Lower leg skin (tissue), 4 donors: ENCODE measurements around the gene C1QL2. TPM values are rescaled to one million over a fixed set of nuclear protein-coding genes. Genes with fewer than 3 reads are reported as not detected.

Experiments used
- DNase-seq, 2 donors: peaks; one replicate each; pipeline ENCODE4 v3.0.0-alpha.2; 2019; ENCODE audit warnings: low spot score in 2 of 2
- H3K4me3 ChIP-seq: fragments of 200-600 bp; sonication (generic); 2 replicates; pipeline ENCODE4 v1.5.1; 2017; ENCODE audit warnings: mild to moderate bottlenecking, low read depth; ENCODE audit not compliant: poor library complexity, severe bottlenecking
- POLR2A ChIP-seq, 2 donors: fragments of 450-650 bp; IDR thresholded peaks; one replicate each; pipeline ENCODE4 v1.6.1; 2016 to 2017; ENCODE audit warnings: antibody characterized with exemption in 2 of 2, mild to moderate bottlenecking in 1 of 2, moderate library complexity in 1 of 2
- WGBS, 2 donors: methylation state at CpG; one replicate each; pipeline ENCODE4 v1.1.5; 2018; 5-methylcytosine and 5-hydroxymethylcytosine counted together
- intact Hi-C: fragments of 100-400 bp; cut with DNase I; formaldehyde crosslinking; loops from one replicate; pipeline ENCODE4 v1.15.0; 2023; ENCODE audit warnings: low total_unique reads
- total RNA-seq, 4 donors: library from RNA; depleted of rRNA; stranded (reverse); fragments of >200 nt; gene quantifications; one replicate each; pipeline ENCODE4 v1.1.0, GENCODE V29; 2016
- TF ChIP-seq, protein P1 (sequence below), 3 donors: fragments of 450-650 bp; IDR thresholded peaks; one replicate each; pipeline ENCODE4 v1.5.1; 2016; ENCODE audit warnings: antibody characterized with exemption in 3 of 3, mild to moderate bottlenecking in 3 of 3, moderate library complexity in 2 of 3

Gene C1QL2
- total RNA-seq, 4 donors from 2014 or later: 0.22 to 0.65 TPM; not detected in 2

DNA sequence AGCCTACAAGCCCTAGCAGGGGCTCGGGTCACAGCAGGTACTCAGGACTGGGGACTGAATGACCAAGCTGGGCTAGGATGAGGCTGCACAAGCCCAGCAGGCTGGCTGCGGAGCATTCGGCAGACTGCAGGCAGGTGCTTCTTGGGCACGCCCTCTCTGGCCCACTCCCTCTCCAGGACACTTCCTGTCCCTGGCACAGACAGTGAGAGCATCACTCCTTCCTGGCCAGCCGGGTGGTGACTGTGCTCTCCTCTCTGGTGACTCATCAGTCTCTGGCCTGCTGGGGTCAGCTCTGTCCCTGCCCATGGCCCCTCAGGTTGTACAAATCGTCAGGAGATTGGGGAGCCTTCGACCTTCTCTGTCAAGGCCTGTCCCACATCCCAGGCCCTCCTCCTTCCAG, 22.5 kb downstream of the C1QL2 start:
- 54 to 64% methylated on average over 7 of the region's 7 CpGs for WGBS, 2 donors
- intact Hi-C loops: no loop called here
- no peak overlapping the region for H3K4me3 ChIP-seq
- no peak for DNase-seq
- TF ChIP-seq, protein P1, sequence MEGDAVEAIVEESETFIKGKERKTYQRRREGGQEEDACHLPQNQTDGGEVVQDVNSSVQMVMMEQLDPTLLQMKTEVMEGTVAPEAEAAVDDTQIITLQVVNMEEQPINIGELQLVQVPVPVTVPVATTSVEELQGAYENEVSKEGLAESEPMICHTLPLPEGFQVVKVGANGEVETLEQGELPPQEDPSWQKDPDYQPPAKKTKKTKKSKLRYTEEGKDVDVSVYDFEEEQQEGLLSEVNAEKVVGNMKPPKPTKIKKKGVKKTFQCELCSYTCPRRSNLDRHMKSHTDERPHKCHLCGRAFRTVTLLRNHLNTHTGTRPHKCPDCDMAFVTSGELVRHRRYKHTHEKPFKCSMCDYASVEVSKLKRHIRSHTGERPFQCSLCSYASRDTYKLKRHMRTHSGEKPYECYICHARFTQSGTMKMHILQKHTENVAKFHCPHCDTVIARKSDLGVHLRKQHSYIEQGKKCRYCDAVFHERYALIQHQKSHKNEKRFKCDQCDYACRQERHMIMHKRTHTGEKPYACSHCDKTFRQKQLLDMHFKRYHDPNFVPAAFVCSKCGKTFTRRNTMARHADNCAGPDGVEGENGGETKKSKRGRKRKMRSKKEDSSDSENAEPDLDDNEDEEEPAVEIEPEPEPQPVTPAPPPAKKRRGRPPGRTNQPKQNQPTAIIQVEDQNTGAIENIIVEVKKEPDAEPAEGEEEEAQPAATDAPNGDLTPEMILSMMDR (IDR thresholded peaks at IDR 0.05): no peak
- TF ChIP-seq POLR2A (IDR thresholded peaks at IDR 0.05): no peak

DNA sequence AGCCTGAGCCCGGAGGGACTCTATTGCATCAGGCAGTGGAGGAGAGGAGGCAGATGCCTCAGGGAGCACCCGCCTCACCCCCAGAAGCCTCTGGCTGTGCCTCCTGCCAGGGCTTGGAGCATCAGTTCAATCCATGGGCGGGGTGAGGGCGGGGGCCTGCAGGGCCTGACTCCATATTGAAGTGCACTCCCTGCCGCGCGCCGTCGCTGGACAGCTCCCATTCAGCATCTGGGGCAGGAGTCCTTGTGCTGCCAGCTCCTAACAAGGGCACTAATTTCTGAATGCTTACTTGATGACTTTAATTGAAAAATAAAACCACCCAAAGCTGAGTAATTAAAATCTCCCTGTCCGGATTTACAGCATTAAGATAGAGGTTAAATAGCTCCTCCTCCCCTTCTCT, 23.8 kb downstream of the C1QL2 start:
- 63 to 78% methylated on average over 10 of the region's 10 CpGs for whole genome bisulfite sequencing, 2 donors
- intact Hi-C loops: no loop called here
- TF ChIP-seq POLR2A (IDR thresholded peaks at IDR 0.05): no peak
- TF ChIP-seq, protein P1 (IDR thresholded peaks at IDR 0.05): no peak

GRCh38 chr2:119126650-119127049, 31.9 kb downstream of the C1QL2 start:
- intact Hi-C loops: loop anchor here (1.0 kb wide), 1 partner anchor 41 kb away; no protein-coding TSS in a partner anchor
- no peak for TF ChIP-seq POLR2A (IDR thresholded peaks at IDR 0.05)
- TF ChIP-seq, protein P1 (IDR thresholded peaks at IDR 0.05): no peak
- DNase-seq: no peak
- H3K4me3 ChIP-seq: no peak overlapping the region
- 13 to 17% methylated on average over 13 of the region's 13 CpGs for WGBS, 2 donors

More for the DNA sequence above, 23.8 kb downstream of the C1QL2 start:
- no peak overlapping the region for H3K4me3 ChIP-seq
- no peak for DNase-seq

DNA sequence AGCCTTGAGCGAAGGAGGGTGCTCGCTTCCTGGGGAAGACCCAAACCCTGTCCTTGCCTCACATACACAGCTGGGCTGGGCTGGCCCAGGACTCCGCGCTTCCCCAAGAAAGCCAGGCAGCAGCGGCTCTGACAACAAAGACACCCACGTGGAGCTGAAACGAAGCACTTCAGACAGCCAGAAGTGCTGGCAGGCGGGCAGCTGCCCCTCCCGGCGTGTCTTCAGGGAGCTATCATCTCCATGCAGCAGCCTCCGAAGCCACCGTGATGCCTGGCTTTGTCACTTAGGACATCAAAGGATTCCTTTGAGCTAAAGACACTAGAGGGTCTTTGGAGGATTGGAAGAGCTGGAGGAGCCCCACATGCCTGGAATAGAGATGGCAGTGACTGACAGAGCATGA, 35.2 kb downstream of the C1QL2 start:
- intact Hi-C loops: no loop called here
- no peak overlapping the region for H3K4me3 ChIP-seq
- no peak for DNase-seq
- 41 to 48% methylated on average over 10 to 12 of the region's 12 CpGs for WGBS, 2 donors
- TF ChIP-seq, protein P1 (IDR thresholded peaks at IDR 0.05): no peak
- TF ChIP-seq POLR2A (IDR thresholded peaks at IDR 0.05): no peak

- WGBS, 2 donors: 75% methylated on average over 5 of the region's 5 CpGs
- intact Hi-C loops: no loop called here
- H3K4me3 ChIP-seq: no peak overlapping the region
- no peak for DNase-seq
- TF ChIP-seq, protein P1 (IDR thresholded peaks at IDR 0.05): no peak
- no peak for TF ChIP-seq POLR2A (IDR thresholded peaks at IDR 0.05)
Measured at GRCh38 chr2:119122663-119123062, 35.9 kb downstream of the C1QL2 start.
